Gastroesophageal sphincter (tissue), 4 donors: Measurements from ENCODE around the gene GLB1L3. TPM values are rescaled to one million over a fixed set of nuclear protein-coding genes. Genes with fewer than 3 reads are reported as not detected.
A peak's percentile ranks its signal among the peaks of the same experiment; 100 is the strongest.

Source experiments
- ATAC-seq: fragments of 150-250 bp; one replicate; pipeline ENCODE4 v1.9.1; 2016; ENCODE audit warnings: mild to moderate bottlenecking, moderate library complexity
- H3K27ac ChIP-seq, 4 donors: fragments of 200-600 bp; sonication (generic) in 3 of 4; 1 replicate in 3 of 4; 2 replicates in 1 of 4; pipeline ENCODE4 v1.5.1; 2016 to 2019
- H3K27me3 ChIP-seq: fragments of 200-600 bp; sonication (generic); one replicate; pipeline ENCODE4 v1.5.1; 2019
- H3K36me3 ChIP-seq, 2 donors: fragments of 200-600 bp; sonication (generic); one replicate each; pipeline ENCODE4 v1.5.1; 2019; ENCODE audit warnings: control low read depth in 1 of 2
- H3K4me1 ChIP-seq, 3 donors: fragments of 200-600 bp; sonication (generic); 1 replicate in 2 of 3; 2 replicates in 1 of 3; pipeline ENCODE4 v1.5.1; 2016 to 2019; ENCODE audit warnings: control low read depth in 2 of 3
- H3K4me3 ChIP-seq, 2 donors: fragments of 200-600 bp; sonication (generic); one replicate each; pipeline ENCODE4 v1.5.1; 2019; ENCODE audit warnings: mild to moderate bottlenecking in 1 of 2, moderate library complexity in 1 of 2
- H3K9me3 ChIP-seq, 3 donors: fragments of 200-600 bp; sonication (generic); one replicate each; pipeline ENCODE4 v1.5.1; 2017 to 2019; ENCODE audit warnings: control low read depth in 2 of 3
- EP300 ChIP-seq: sonication (generic); formaldehyde crosslinking; IDR thresholded peaks from one replicate; pipeline ENCODE4 v1.6.1; 2017; ENCODE audit warnings: antibody characterized with exemption, mild to moderate bottlenecking
- POLR2A ChIP-seq, 2 donors: fragments of 450-650 bp; IDR thresholded peaks; one replicate each; pipeline ENCODE4 v1.6.1; 2017; ENCODE audit warnings: antibody characterized with exemption in 2 of 2, mild to moderate bottlenecking in 2 of 2, moderate library complexity in 1 of 2
- POLR2AphosphoS5 ChIP-seq: sonication (generic); formaldehyde crosslinking; IDR thresholded peaks from one replicate; pipeline ENCODE4 v1.6.1; 2017; ENCODE audit warnings: antibody characterized with exemption
- WGBS, 2 donors: methylation state at CpG; one replicate each; pipeline ENCODE4 v1.1.5; 2018; ENCODE audit warnings: low coverage in 1 of 2; 5-methylcytosine and 5-hydroxymethylcytosine counted together
- total RNA-seq, 4 donors: library from RNA; depleted of rRNA; stranded (reverse); fragments of >200 nt; gene quantifications; one replicate each; pipeline ENCODE4 v1.1.0, GENCODE V29; 2016
- TF ChIP-seq, protein P1 (sequence below), 4 experiments: fragments of 200-600 bp in 2 of 4; fragments of 450-650 bp in 2 of 4; sonication (generic) in 1 of 4; IDR thresholded peaks; one replicate each; pipeline ENCODE4 v1.5.1; 2017 to 2019; ENCODE audit warnings: antibody characterized with exemption in 4 of 4, mild to moderate bottlenecking in 2 of 4, moderate library complexity in 2 of 4

The GLB1L3 gene
- total RNA-seq, 4 donors from 2014 or later: 0.42 TPM; not detected in 3

DNA sequence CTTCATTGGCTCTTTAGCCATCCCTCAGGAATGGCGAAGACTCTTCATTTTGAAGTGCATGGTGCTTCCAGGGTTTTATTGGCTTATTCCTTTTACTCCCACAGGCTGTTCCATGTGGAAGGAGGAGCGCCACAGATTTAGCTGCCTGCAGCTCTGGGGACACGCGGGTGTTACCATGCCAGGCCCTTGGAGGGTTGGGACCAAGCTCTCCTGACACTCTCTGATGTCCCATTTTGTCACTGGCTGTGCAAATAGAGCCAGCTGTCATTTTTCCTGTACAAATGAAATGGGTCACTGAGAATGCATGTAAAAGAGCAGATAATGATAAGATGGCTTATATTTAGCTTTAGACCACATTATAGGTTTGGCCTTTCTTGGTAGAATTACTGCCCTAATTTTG lies 32.3 kb upstream of the GLB1L3 start:
- 92 to 100% methylated on average over 2 to 3 of the region's 4 CpGs for WGBS, 2 donors
- Histone ChIP-seq H3K36me3 (peaks cover 0 to 100% of the 10 kb centered on the region in 2 donors), H3K4me3 (no peak overlapping the region), H3K4me1 (no peaks in the 10 kb centered on the region), H3K27ac (no peak overlapping the region), H3K9me3 (no peaks in the 10 kb centered on the region), H3K27me3 (no peaks in the 10 kb centered on the region)
- ATAC-seq: no peak
- TF ChIP-seq, protein P1, sequence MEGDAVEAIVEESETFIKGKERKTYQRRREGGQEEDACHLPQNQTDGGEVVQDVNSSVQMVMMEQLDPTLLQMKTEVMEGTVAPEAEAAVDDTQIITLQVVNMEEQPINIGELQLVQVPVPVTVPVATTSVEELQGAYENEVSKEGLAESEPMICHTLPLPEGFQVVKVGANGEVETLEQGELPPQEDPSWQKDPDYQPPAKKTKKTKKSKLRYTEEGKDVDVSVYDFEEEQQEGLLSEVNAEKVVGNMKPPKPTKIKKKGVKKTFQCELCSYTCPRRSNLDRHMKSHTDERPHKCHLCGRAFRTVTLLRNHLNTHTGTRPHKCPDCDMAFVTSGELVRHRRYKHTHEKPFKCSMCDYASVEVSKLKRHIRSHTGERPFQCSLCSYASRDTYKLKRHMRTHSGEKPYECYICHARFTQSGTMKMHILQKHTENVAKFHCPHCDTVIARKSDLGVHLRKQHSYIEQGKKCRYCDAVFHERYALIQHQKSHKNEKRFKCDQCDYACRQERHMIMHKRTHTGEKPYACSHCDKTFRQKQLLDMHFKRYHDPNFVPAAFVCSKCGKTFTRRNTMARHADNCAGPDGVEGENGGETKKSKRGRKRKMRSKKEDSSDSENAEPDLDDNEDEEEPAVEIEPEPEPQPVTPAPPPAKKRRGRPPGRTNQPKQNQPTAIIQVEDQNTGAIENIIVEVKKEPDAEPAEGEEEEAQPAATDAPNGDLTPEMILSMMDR (IDR thresholded peaks at IDR 0.05): no peak
- TF ChIP-seq EP300 (no peak), POLR2A (IDR thresholded peaks at IDR 0.05) (no peak), POLR2AphosphoS5 (no peak)

DNA sequence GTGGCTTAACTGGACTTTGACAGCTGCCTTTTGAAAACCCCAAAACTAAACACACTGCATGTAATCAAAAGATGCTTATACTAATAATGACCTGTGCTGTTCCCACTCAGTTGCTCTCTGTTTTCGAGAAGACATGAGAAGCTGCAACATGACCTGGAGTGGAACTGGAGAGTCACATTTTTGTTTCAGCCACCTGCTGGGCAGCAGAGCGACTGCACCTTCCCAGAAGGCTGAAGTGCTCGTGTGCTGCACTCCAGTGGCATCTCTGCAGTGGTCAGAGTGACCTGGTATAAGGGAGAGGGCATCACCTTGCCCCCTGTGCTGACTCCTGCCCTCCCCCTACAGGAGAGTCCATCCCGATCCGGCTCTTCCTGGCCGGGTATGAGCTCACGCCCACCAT lies 31.6 kb upstream of the GLB1L3 start:
- peak; percentile 35 for ATAC-seq
- Histone ChIP-seq H3K27me3 (no peaks in the 10 kb centered on the region), H3K4me1 (no peaks in the 10 kb centered on the region), H3K4me3 (no peak overlapping the region), H3K9me3 (no peaks in the 10 kb centered on the region), H3K36me3 (peaks cover 0 to 100% of the 10 kb centered on the region in 2 donors), H3K27ac (no peak overlapping the region)
- WGBS, 2 donors: 0 to 48% methylated on average over 1 to 7 of the region's 7 CpGs
- TF ChIP-seq, protein P1 (IDR thresholded peaks at IDR 0.05): peak in 3 of 4 experiments; percentile 29 to 48 (median 45)
- no peak for TF ChIP-seq EP300

DNA sequence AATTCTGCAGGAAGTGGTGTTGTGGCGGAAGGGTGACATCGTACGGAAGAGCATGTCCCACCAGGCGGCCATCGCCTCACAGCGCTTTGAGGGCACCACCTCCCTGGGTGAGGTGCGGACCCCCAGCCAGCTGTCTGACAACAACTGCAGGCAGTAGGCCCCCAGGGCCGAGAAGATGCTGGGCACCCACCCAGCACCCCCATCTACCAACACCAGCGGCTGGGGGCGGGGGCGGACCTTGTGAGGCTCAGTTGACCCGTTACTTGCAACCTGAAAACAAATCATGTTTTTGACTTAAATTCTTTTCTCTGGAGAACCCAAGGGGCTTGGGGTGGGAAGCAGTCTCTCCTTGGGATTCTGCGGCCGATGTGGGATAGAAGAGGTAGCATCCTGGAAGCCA lies 30.7 kb upstream of the GLB1L3 start:
- H3K36me3 ChIP-seq: peaks cover 0 to 100% of the 10 kb centered on the region in 2 donors
- H3K9me3 ChIP-seq: no peaks in the 10 kb centered on the region
- H3K4me1 ChIP-seq: no peaks in the 10 kb centered on the region
- TF ChIP-seq EP300: no peak
- TF ChIP-seq POLR2AphosphoS5: no peak
- TF ChIP-seq, protein P1 (IDR thresholded peaks at IDR 0.05): no peak
- no peak for TF ChIP-seq POLR2A (IDR thresholded peaks at IDR 0.05)
- no peak for ATAC-seq
- H3K27ac ChIP-seq: no peak overlapping the region
- H3K27me3 ChIP-seq: no peaks in the 10 kb centered on the region
- 80% methylated on average over 1 of the region's 14 CpGs; no CpG with 5 or more reads in 1 of the 2 donors for WGBS, 2 donors
- H3K4me3 ChIP-seq: no peak overlapping the region

DNA sequence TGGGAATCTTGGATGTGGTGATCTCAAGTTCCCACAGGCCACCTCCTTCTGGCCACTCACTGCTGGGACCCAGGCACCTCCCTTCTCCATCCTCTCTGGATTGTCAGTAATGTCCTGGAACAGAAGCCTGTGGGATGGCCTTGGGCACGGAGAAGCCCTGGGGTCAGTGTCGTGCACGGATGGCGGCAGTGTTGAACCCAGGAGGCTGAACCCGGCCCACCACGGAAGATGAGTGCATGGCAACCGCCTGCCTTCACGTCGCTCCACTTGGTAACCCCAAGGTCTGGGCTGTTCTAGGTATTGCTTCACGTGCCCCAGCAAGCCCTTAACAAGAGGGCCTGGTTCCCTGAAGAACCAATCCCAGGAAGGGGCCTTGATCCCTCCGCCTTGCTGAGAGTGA lies 30.1 kb upstream of the GLB1L3 start:
- no peak for ATAC-seq
- Histone ChIP-seq H3K4me3 (no peak overlapping the region), H3K4me1 (peaks cover 0 to 4% (median 0%) of the 10 kb centered on the region in 3 donors), H3K9me3 (no peaks in the 10 kb centered on the region), H3K36me3 (peaks cover 0 to 100% of the 10 kb centered on the region in 2 donors), H3K27ac (no peak overlapping the region), H3K27me3 (no peaks in the 10 kb centered on the region)
- WGBS, 2 donors: 100% methylated on average over 1 of the region's 11 CpGs; no CpG with 5 or more reads in 1 of the 2 donors
- no peak for TF ChIP-seq POLR2AphosphoS5
- TF ChIP-seq, protein P1 (IDR thresholded peaks at IDR 0.05): no peak
- TF ChIP-seq POLR2A (IDR thresholded peaks at IDR 0.05): no peak
- no peak for TF ChIP-seq EP300

DNA sequence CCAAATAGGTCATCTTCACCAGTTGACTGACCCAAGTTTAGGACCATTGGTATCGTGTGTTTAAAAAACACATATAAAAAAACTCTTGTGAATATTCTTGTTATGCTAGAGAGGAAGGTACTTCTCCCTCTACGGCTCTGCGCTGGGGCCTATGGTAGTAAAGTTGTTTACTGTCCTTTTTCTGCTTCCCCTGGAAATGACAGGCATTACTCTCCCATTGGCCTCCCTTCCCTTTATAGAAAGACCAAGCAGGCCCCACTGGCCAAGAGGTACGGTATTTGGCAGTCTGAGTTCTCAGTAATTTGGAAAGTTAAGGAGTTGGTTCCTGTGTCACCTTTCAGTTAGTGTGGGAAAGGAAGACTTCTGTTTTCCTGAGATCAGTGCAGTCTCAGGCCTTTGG lies 29.5 kb upstream of the GLB1L3 start:
- Histone ChIP-seq H3K27ac (no peak overlapping the region), H3K9me3 (no peaks in the 10 kb centered on the region), H3K4me1 (peaks cover 0 to 9% (median 2%) of the 10 kb centered on the region in 3 donors), H3K36me3 (peaks cover 0 to 96% of the 10 kb centered on the region in 2 donors), H3K27me3 (no peaks in the 10 kb centered on the region), H3K4me3 (no peak overlapping the region)
- ATAC-seq: no peak
- TF ChIP-seq, protein P1 (IDR thresholded peaks at IDR 0.05): no peak
- TF ChIP-seq EP300 (no peak), POLR2AphosphoS5 (no peak)
- WGBS, 2 donors: 77 to 79% methylated on average over 3 to 4 of the region's 4 CpGs
